GM12878 (cell line): ENCODE measurements around the gene PRMT7. TPM values are rescaled to one million over a fixed set of nuclear protein-coding genes. Genes with fewer than 3 reads are reported as not detected.

Experiments
- ATAC-seq: fragments of 200-7000 bp; cut with Tn5 transposase; 3 replicates; pipeline ENCODE4 v1.9.1; 2020; ENCODE audit warnings: mild to moderate bottlenecking, moderate library complexity
- BruUV-seq: library from RNA; stranded (reverse); fragments of 400-500 nt; replicated peaks from 2 replicates; lab custom pipeline; 2021; lab: Mats Ljungman, UMichigan
- CTCF ChIA-PET: fragments of 300-600 bp; sonication (Branson Sonifier 250); formaldehyde crosslinking; extraction: SDS; loops from one replicate; lab custom pipeline; 2021; ENCODE audit warnings: inconsistent platforms; lab: Yijun Ruan, JAX
- POLR2A ChIA-PET: fragments of 350-600 bp; formaldehyde crosslinking; extraction: SDS; loops from one replicate; lab custom pipeline; 2021; ENCODE audit warnings: inconsistent platforms; lab: Charles Lee
- RAD21 ChIA-PET: fragments of 300-600 bp; sonication (Branson Sonifier 250); formaldehyde crosslinking; loops from one replicate; lab custom pipeline; 2023; ENCODE audit warnings: antibody characterized with exemption; ENCODE audit not compliant: unreplicated experiment; lab: Charles Lee
- SMC1A ChIA-PET: fragments of 300-600 bp; sonication (Branson Sonifier 250); formaldehyde crosslinking; loops from one replicate; lab custom pipeline; 2023; ENCODE audit not compliant: unreplicated experiment, uncharacterized antibody; lab: Charles Lee
- DNase-seq: peaks from one replicate; pipeline ENCODE4 v3.0.0-alpha.2; 2011; ENCODE audit warnings: low read depth, low spot score
- FAIRE-seq: peaks from 3 replicates; lab custom pipeline; 2011; peaks lifted over from hg19 to GRCh38; lab: Jason Lieb, UNC
- H2AFZ ChIP-seq: 2 replicates; pipeline ENCODE4 v1.6.0; 2011; ENCODE audit warnings: low read depth, low read length, control low read depth; ENCODE audit not compliant: control insufficient read depth
- H3K27ac ChIP-seq: 2 replicates; pipeline ENCODE4 v1.5.1; 2011; ENCODE audit warnings: control low read depth; ENCODE audit not compliant: control insufficient read depth, insufficient read depth
- H3K27me3 ChIP-seq, 2 experiments: replicated peaks in 1 of 2; 2 replicates each; pipeline versions ENCODE4 v1.6.0 to v1.6.1; 2011; ENCODE audit warnings: low read length in 1 of 2; ENCODE audit not compliant: control insufficient read depth in 2 of 2, insufficient read depth in 2 of 2
- H3K36me3 ChIP-seq, 2 experiments: 2 replicates each; pipeline ENCODE4 v1.5.1; 2011; ENCODE audit warnings: low read length in 1 of 2; ENCODE audit not compliant: control insufficient read depth in 2 of 2, insufficient read depth in 2 of 2
- H3K4me1 ChIP-seq: 2 replicates; pipeline ENCODE4 v1.6.1; 2011; ENCODE audit warnings: mild to moderate bottlenecking, low read length, moderate library complexity, mixed read lengths; ENCODE audit not compliant: control insufficient read depth, insufficient read depth
- H3K4me2 ChIP-seq: 2 replicates; pipeline ENCODE4 v1.6.0; 2011; ENCODE audit warnings: control low read depth; ENCODE audit not compliant: control insufficient read depth, insufficient read depth
- H3K4me3 ChIP-seq: fragments of 200-600 bp; sonication (generic); 2 replicates; pipeline ENCODE4 v1.5.1; 2016
- H3K79me2 ChIP-seq: 2 replicates; pipeline ENCODE4 v1.6.0; 2011; ENCODE audit warnings: low read length; ENCODE audit not compliant: control insufficient read depth, insufficient read depth
- H3K9ac ChIP-seq: 2 replicates; pipeline ENCODE4 v1.8.0; 2011; ENCODE audit warnings: low read length, control low read depth, mixed read lengths; ENCODE audit not compliant: control insufficient read depth, insufficient read depth
- H3K9me3 ChIP-seq: replicated peaks from 3 replicates; pipeline ENCODE4 v1.5.1; 2011; ENCODE audit warnings: mild to moderate bottlenecking, low read length; ENCODE audit not compliant: control insufficient read depth, insufficient read depth
- H4K20me1 ChIP-seq: 2 replicates; pipeline ENCODE4 v1.6.0; 2011; ENCODE audit not compliant: control insufficient read depth, insufficient read depth
- ASH2L ChIP-seq: fragments of 300-600, 200-600 bp; sonication (generic); IDR thresholded peaks from 2 replicates; pipeline ENCODE4 v1.6.1; 2017; ENCODE audit warnings: low read depth, mild to moderate bottlenecking, borderline replicate concordance
- ATF3 ChIP-seq: IDR thresholded peaks from 2 replicates; pipeline ENCODE4 v1.6.1; 2011; ENCODE audit warnings: low read depth, mild to moderate bottlenecking, low read length, moderate library complexity, borderline replicate concordance; ENCODE audit errors: extremely low read depth
- BHLHE40 ChIP-seq, 2 experiments: fragments of 450-650 bp in 1 of 2; IDR thresholded peaks; 2 replicates each; pipeline ENCODE4 v1.6.1; 2011 to 2017; ENCODE audit warnings: low read depth in 2 of 2, borderline replicate concordance in 1 of 2, improper control_type of control experiment in 1 of 2, low read length in 1 of 2, mild to moderate bottlenecking in 1 of 2
- CBFB ChIP-seq: IDR thresholded peaks from 2 replicates; pipeline ENCODE4 v1.6.1; 2016; ENCODE audit warnings: antibody characterized with exemption, low read depth
- EED ChIP-seq: sonication (generic); IDR thresholded peaks from 2 replicates; pipeline ENCODE4 v1.6.1; 2016; ENCODE audit warnings: antibody characterized with exemption, low read depth
- GABPA ChIP-seq: IDR thresholded peaks from 2 replicates; pipeline ENCODE4 v1.6.1; 2014; ENCODE audit warnings: antibody characterized with exemption, low read depth, mild to moderate bottlenecking, inconsistent platforms
- JUND ChIP-seq: IDR thresholded peaks from 2 replicates; pipeline ENCODE4 v1.6.1; 2012; ENCODE audit warnings: low read depth, mild to moderate bottlenecking, low read length, improper control_type of control experiment, moderate library complexity
- KAT2A ChIP-seq: conservative IDR thresholded peaks from 2 replicates; pipeline ENCODE4 v1.6.1; 2011; ENCODE audit warnings: low read depth, low read length; ENCODE audit not compliant: control insufficient read depth
- KDM1A ChIP-seq: fragments of 200-600 bp; sonication (generic); IDR thresholded peaks from 2 replicates; pipeline ENCODE4 v1.6.1; 2016; ENCODE audit warnings: borderline replicate concordance
- MTA3 ChIP-seq: IDR thresholded peaks from 2 replicates; pipeline ENCODE4 v1.6.1; 2012; ENCODE audit warnings: low read length, inconsistent platforms, borderline replicate concordance
- NFXL1 ChIP-seq: fragments of 450-650 bp; IDR thresholded peaks from 2 replicates; pipeline ENCODE4 v1.6.1; 2017; ENCODE audit warnings: antibody characterized with exemption, mild to moderate bottlenecking, borderline replicate concordance
- NR2C1 ChIP-seq: fragments of 450-650 bp; IDR thresholded peaks from 2 replicates; pipeline ENCODE4 v1.6.1; 2017; ENCODE audit warnings: antibody characterized with exemption, mild to moderate bottlenecking, moderate library complexity
- PBX3 ChIP-seq: IDR thresholded peaks from 2 replicates; pipeline ENCODE4 v1.6.1; 2011; ENCODE audit warnings: mild to moderate bottlenecking, low read depth, low read length, moderate library complexity; ENCODE audit not compliant: insufficient replicate concordance
- ZBED1 ChIP-seq: IDR thresholded peaks from 2 replicates; pipeline ENCODE4 v1.6.1; 2016; ENCODE audit warnings: borderline replicate concordance
- WGBS: methylation state at CpG from one replicate; pipeline ENCODE4 v1.1.6; 2016; ENCODE audit warnings: low lambda C conversion rate; ENCODE audit not compliant: insufficient replicate concordance, insufficient coverage; ENCODE audit errors: missing lambda C conversion rate; 5-methylcytosine and 5-hydroxymethylcytosine counted together
- in situ Hi-C: fragments of 300-500 bp; cut with MboI; formaldehyde crosslinking; loops from 9 replicates; pipeline ENCODE4 v1.14.3; 2018; ENCODE audit warnings: mixed read lengths
- intact Hi-C: fragments of 100-400 bp; cut with micrococcal nuclease; formaldehyde crosslinking; loops from one replicate; pipeline ENCODE4 v1.14.2; 2022; ENCODE audit not compliant: unreplicated experiment
- polyA plus RNA-seq, 11 experiments: library from polyadenylated mRNA; depleted of rRNA in 4 of 11; unstranded in 6 of 11; stranded (reverse) in 5 of 11; fragments of >200 nt; fragmentation: Nextera tagmentation in 4 of 11; fragmentation: Illumina TruSeq in 1 of 11; extraction: Ambion mirVana in 4 of 11; extraction: Trizol in 1 of 11; gene quantifications; 1 replicate in 1 of 11; 2 replicates in 10 of 11; pipeline versions ENCODE4 v1.2.1 to v1.2.3, GENCODE V29; 2011 to 2016; ENCODE audit warnings: inconsistent platforms in 2 of 11, missing spikeins in 2 of 11, low read depth in 1 of 11
- total RNA-seq, 4 experiments: library from RNA; depleted of rRNA in 3 of 4; stranded (reverse); fragments of >200 nt in 3 of 4; fragmentation: Illumina TruSeq in 1 of 4; extraction: Trizol in 1 of 4; gene quantifications; 2 replicates each; pipeline versions ENCODE4 v1.2.1 to v1.2.3, GENCODE V29; 2013 to 2021
- TF ChIP-seq, protein P1 (sequence below): fragments of 450-650 bp; formaldehyde crosslinking; IDR thresholded peaks from 2 replicates; pipeline ENCODE4 v1.4.0; 2022; ENCODE audit warnings: mild to moderate bottlenecking, moderate library complexity

PRMT7 gene
- total and polyA plus RNA-seq, 10 of the 15 experiments (the other 5 are each of a cell fraction or from before 2014, with no cell fraction given): 5.1 to 56.1 (median 42.0) TPM

GRCh38 chr16:68279726-68280558 lies 30.9 kb upstream of the PRMT7 start:
- no peak overlapping the region for H3K4me3 ChIP-seq
- DNase-seq (no peak), ATAC-seq (no peak), FAIRE-seq (no peak)
- H4K20me1 ChIP-seq: no peaks in the 10 kb centered on the region
- in situ Hi-C loops: no loop called here
- 86% methylated on average over 13 of the region's 13 CpGs for WGBS
- no peaks in the 10 kb centered on the region for H3K9me3 ChIP-seq
- CTCF ChIA-PET: interaction anchor here (1.1 to 3.5 kb wide), 2 partner anchors 17 to 49 kb away, joined by 3 to 25 read pairs; partner anchors contain the start of gene SLC7A6
- H3K79me2 ChIP-seq: peaks cover 34% of the 10 kb centered on the region
- no peak overlapping the region for H3K27ac ChIP-seq
- H3K4me1 ChIP-seq: peaks cover 38% of the 10 kb centered on the region
- RAD21 ChIA-PET: interaction anchor here (1.4 kb wide), 1 partner anchor 9 kb away, joined by 3 read pairs; no protein-coding TSS in a partner anchor
- POLR2A ChIA-PET: interaction anchor here (0.7 to 1.8 kb wide), 2 partner anchors 16 to 18 kb away, joined by 3 to 5 read pairs; partner anchors contain the start of gene SLC7A6
- H3K4me2 ChIP-seq: no peak overlapping the region
- H3K36me3 ChIP-seq: peaks cover 5 to 7% of the 10 kb centered on the region in 2 experiments
- no peaks in the 10 kb centered on the region for H3K27me3 ChIP-seq
- intact Hi-C loops: no loop called here
- BruUV-seq: no TSS peak
- no peak overlapping the region for H2AFZ ChIP-seq
- SMC1A ChIA-PET: interaction anchor here (1.2 to 16.5 kb wide), 3 partner anchors 10 to 48 kb away, joined by 3 to 253 read pairs (median 3); partner anchors contain the start of gene SLC7A6
- H3K9ac ChIP-seq: no peak overlapping the region
- TF ChIP-seq, protein P1, sequence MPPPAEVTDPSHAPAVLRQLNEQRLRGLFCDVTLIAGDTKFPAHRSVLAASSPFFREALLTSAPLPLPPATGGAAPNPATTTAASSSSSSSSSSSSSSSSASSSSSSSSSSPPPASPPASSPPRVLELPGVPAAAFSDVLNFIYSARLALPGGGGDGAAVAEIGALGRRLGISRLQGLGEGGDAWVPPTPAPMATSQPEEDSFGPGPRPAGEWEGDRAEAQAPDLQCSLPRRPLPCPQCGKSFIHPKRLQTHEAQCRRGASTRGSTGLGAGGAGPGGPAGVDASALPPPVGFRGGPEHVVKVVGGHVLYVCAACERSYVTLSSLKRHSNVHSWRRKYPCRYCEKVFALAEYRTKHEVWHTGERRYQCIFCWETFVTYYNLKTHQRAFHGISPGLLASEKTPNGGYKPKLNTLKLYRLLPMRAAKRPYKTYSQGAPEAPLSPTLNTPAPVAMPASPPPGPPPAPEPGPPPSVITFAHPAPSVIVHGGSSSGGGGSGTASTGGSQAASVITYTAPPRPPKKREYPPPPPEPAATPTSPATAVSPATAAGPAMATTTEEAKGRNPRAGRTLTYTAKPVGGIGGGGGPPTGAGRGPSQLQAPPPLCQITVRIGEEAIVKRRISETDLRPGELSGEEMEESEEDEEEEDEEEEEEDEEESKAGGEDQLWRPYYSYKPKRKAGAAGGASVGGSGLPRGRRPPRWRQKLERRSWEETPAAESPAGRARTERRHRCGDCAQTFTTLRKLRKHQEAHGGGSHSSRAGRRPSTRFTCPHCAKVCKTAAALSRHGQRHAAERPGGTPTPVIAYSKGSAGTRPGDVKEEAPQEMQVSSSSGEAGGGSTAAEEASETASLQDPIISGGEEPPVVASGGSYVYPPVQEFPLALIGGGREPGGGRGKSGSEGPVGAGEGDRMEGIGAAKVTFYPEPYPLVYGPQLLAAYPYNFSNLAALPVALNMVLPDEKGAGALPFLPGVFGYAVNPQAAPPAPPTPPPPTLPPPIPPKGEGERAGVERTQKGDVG (CRISPR knock-in tag): no peak
- TF ChIP-seq ZBED1 (no peak), GABPA (no peak), BHLHE40 (IDR thresholded peaks at IDR 0.05; ENCODE audit: borderline replicate concordance in 1 of 2, low read depth in 2 of 2, low read length in 1 of 2) (no peak), JUND (no peak), ASH2L (no peak), NR2C1 (no peak), MTA3 (no peak), CBFB (no peak), EED (no peak), ATF3 (no peak), KDM1A (no peak), PBX3 (no peak), NFXL1 (no peak), KAT2A (no peak)
